DOHH2 (cell line): Measurements from ENCODE around the gene RBFOX1.

Experiments
- H3F3A ChIP-seq: fragments of 200-600 bp; sonication (generic), shearing (Covaris generic); 2 replicates; pipeline ENCODE4 v1.6.0; 2016; ENCODE audit warnings: antibody characterized with exemption, mild to moderate bottlenecking; ENCODE audit not compliant: control insufficient read depth, insufficient read depth
- H3K27ac ChIP-seq: fragments of 200-600 bp; sonication (generic); 2 replicates; pipeline ENCODE4 v1.5.1; 2014; ENCODE audit warnings: low read depth, mild to moderate bottlenecking, low read length, moderate library complexity
- H3K27me3 ChIP-seq: fragments of 200-600 bp; sonication (generic); 2 replicates; pipeline ENCODE4 v1.6.1; 2014; ENCODE audit warnings: mild to moderate bottlenecking, low read length, mixed read lengths; ENCODE audit not compliant: control insufficient read depth
- H3K36me3 ChIP-seq: fragments of 200-600 bp; sonication (generic); 2 replicates; pipeline ENCODE4 v1.6.1; 2014; ENCODE audit warnings: mild to moderate bottlenecking, low read length, moderate library complexity, mixed read lengths; ENCODE audit not compliant: control insufficient read depth
- H3K4me1 ChIP-seq: fragments of 200-600 bp; sonication (generic); 2 replicates; pipeline ENCODE4 v1.6.1; 2014; ENCODE audit warnings: mild to moderate bottlenecking, low read length, mixed read lengths; ENCODE audit not compliant: control insufficient read depth
- H3K4me2 ChIP-seq: fragments of 200-600 bp; sonication (generic); 2 replicates; pipeline ENCODE4 v1.6.0; 2014; ENCODE audit warnings: mild to moderate bottlenecking, low read length, moderate library complexity
- H3K4me3 ChIP-seq: fragments of 200-600 bp; sonication (generic); 2 replicates; pipeline ENCODE4 v1.5.1; 2014; ENCODE audit warnings: mild to moderate bottlenecking, low read length, mixed read lengths
- H3K79me2 ChIP-seq: fragments of 200-600 bp; sonication (generic); 2 replicates; pipeline ENCODE4 v1.6.1; 2014; ENCODE audit warnings: mild to moderate bottlenecking, low read length, mixed read lengths; ENCODE audit not compliant: control insufficient read depth
- H3K9me2 ChIP-seq: fragments of 200-600 bp; sonication (generic); replicated peaks from 2 replicates; pipeline ENCODE4 v1.6.1; 2014; ENCODE audit warnings: mild to moderate bottlenecking, low read length, mixed read lengths; ENCODE audit not compliant: control insufficient read depth
- H3K9me3 ChIP-seq: fragments of 200-600 bp; sonication (generic); 2 replicates; pipeline ENCODE4 v1.6.1; 2014; ENCODE audit warnings: antibody characterized with exemption, low read length, mixed read lengths; ENCODE audit not compliant: control insufficient read depth, insufficient read depth
- H4K20me1 ChIP-seq: fragments of 200-600 bp; sonication (generic); 2 replicates; pipeline ENCODE4 v1.6.0; 2014; ENCODE audit warnings: low read depth, mild to moderate bottlenecking, antibody characterized with exemption, low read length, moderate library complexity; ENCODE audit not compliant: control insufficient read depth, insufficient read depth
- CTCF ChIP-seq: fragments of 200-600 bp; sonication (generic); IDR thresholded peaks from one replicate; pipeline ENCODE4 v1.5.1; 2014; ENCODE audit warnings: antibody characterized with exemption, mild to moderate bottlenecking, low read depth, low read length; ENCODE audit not compliant: poor library complexity, severe bottlenecking
- EZH2phosphoT487 ChIP-seq: fragments of 200-600 bp; sonication (generic); IDR thresholded peaks from 2 replicates; pipeline ENCODE4 v1.6.1; 2017; ENCODE audit warnings: borderline replicate concordance, mild to moderate bottlenecking, antibody characterized with exemption, low read length, moderate library complexity, mixed read lengths

RBFOX1 gene

GRCh38 chr16:7571366-7571765 is 238.7 kb downstream of the RBFOX1 start:
- no peaks in the 10 kb centered on the region for H3K9me2 ChIP-seq
- TF ChIP-seq CTCF (no peak), EZH2phosphoT487 (no peak)
- H3K27ac ChIP-seq: no peak overlapping the region
- H3K9me3 ChIP-seq: peaks cover 3% of the 10 kb centered on the region; the same call in 1 of the 2 replicates
- H4K20me1 ChIP-seq: no peaks in the 10 kb centered on the region
- no peaks in the 10 kb centered on the region for H3F3A ChIP-seq
- no peaks in the 10 kb centered on the region for H3K36me3 ChIP-seq
- no peaks in the 10 kb centered on the region for H3K27me3 ChIP-seq
- no peak overlapping the region for H3K4me2 ChIP-seq
- no peaks in the 10 kb centered on the region for H3K4me1 ChIP-seq
- no peaks in the 10 kb centered on the region for H3K79me2 ChIP-seq
- H3K4me3 ChIP-seq: no peak overlapping the region

- no peak overlapping the region for H3K4me3 ChIP-seq
- H3K27ac ChIP-seq: no peak overlapping the region
- no peaks in the 10 kb centered on the region for H3F3A ChIP-seq
- H3K9me2 ChIP-seq: no peaks in the 10 kb centered on the region
- H4K20me1 ChIP-seq: no peaks in the 10 kb centered on the region
- no peaks in the 10 kb centered on the region for H3K4me1 ChIP-seq
- no peaks in the 10 kb centered on the region for H3K79me2 ChIP-seq
- TF ChIP-seq CTCF (no peak), EZH2phosphoT487 (no peak)
- H3K27me3 ChIP-seq: no peaks in the 10 kb centered on the region
- no peaks in the 10 kb centered on the region for H3K36me3 ChIP-seq
- H3K9me3 ChIP-seq: no peaks in the 10 kb centered on the region
- H3K4me2 ChIP-seq: no peak overlapping the region
These were observed 244.9 kb downstream of the RBFOX1 start for GRCh38 chr16:7577588-7577987.

DNA sequence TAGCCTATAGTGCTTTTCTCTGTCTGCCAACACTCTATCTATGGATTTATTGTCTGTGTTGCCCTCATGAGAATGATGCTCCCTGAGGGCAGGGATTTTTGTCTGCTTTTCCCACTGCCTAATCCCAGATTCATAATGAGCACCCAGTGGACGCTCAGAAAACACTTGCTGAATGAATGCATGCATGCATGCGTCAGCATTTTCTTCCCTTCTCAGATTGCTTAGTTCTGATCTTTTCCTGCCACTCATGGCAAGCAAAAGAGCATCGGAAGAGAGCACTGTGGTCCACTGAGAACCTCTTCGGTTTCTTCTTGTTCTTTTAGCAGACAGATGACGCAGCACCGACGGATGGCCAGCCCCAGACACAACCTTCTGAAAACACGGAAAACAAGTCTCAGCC is 246.8 kb downstream of the RBFOX1 start:
- no peaks in the 10 kb centered on the region for H3K9me3 ChIP-seq
- H4K20me1 ChIP-seq: no peaks in the 10 kb centered on the region
- H3K4me3 ChIP-seq: no peak overlapping the region
- no peak overlapping the region for H3K4me2 ChIP-seq
- TF ChIP-seq CTCF (no peak), EZH2phosphoT487 (no peak)
- no peaks in the 10 kb centered on the region for H3K9me2 ChIP-seq
- H3K27ac ChIP-seq: no peak overlapping the region
- no peaks in the 10 kb centered on the region for H3K36me3 ChIP-seq
- no peaks in the 10 kb centered on the region for H3K79me2 ChIP-seq
- no peaks in the 10 kb centered on the region for H3K27me3 ChIP-seq
- no peaks in the 10 kb centered on the region for H3F3A ChIP-seq
- H3K4me1 ChIP-seq: no peaks in the 10 kb centered on the region

GRCh38 chr16:7581175-7581574 is 248.5 kb downstream of the RBFOX1 start:
- TF ChIP-seq EZH2phosphoT487 (no peak), CTCF (no peak)
- H3K4me1 ChIP-seq: no peaks in the 10 kb centered on the region

More at GRCh38 chr16:7581175-7581574, 248.5 kb downstream of the RBFOX1 start:
- Histone ChIP-seq H3K9me3 (no peaks in the 10 kb centered on the region), H3K4me3 (no peak overlapping the region), H3K79me2 (no peaks in the 10 kb centered on the region), H3K4me2 (no peak overlapping the region), H3K27me3 (no peaks in the 10 kb centered on the region), H4K20me1 (no peaks in the 10 kb centered on the region), H3K9me2 (no peaks in the 10 kb centered on the region), H3K36me3 (no peaks in the 10 kb centered on the region), H3K27ac (no peak overlapping the region), H3F3A (no peaks in the 10 kb centered on the region)
